T-helper 22 cell (primary cell): Measurements from ENCODE around the gene NPBWR2.

ENCODE experiments used
- DNase-seq: peaks from one replicate; pipeline ENCODE4 v3.0.0-alpha.2; 2020; ENCODE audit warnings: low read depth

The NPBWR2 gene

DNA sequence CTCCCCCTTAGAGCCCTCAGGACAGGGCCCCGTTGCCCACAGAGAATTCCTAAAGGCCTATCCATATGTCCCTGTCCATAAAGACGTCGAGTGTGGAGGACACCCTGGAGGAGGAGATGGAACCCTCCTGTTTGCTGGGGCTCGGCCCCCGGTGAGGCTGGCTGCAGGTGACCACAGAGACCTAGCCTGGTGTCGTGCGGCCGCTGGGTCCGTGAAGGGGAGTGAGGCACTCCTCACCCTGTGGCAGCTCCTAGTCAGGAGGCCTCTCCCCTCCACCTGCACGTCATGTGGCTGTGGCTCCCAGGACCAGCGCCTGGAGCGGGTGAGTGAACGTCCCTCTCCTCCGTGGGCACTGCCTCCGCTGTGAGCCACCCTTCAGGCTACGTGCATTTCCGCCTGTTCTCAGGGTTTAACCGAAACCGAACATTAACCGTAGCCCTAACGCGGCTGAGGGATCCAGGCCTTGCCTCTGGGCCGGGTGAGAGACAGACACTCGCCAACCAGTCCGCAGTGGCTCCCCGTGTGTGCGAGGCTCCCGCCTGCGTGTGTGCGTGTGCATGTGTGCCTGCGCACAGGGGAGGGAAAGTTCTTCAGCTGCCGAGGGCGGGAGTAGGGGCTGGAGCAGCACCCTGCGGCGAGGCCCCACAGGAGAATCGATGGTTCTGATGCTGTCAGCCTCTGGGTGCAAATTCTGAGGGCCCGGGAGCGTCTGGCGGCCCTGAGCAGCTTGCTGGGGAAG lies 50.3 kb downstream of the NPBWR2 start:
- DNase-seq, result no peak

DNA sequence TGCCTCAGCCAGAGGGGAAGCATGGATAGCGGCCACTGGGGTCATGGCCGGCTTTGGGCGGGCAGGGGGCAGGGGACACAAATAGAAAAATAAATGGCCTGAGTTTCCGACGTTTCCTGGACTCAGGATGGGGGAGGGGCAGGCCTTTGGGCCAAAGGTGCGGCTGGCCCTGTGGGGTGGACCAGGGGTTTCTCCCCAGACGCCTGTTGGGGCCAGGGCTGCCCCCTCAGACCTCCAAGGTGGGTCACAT lies 50.8 kb downstream of the NPBWR2 start:
- DNase-seq, result no peak

DNA sequence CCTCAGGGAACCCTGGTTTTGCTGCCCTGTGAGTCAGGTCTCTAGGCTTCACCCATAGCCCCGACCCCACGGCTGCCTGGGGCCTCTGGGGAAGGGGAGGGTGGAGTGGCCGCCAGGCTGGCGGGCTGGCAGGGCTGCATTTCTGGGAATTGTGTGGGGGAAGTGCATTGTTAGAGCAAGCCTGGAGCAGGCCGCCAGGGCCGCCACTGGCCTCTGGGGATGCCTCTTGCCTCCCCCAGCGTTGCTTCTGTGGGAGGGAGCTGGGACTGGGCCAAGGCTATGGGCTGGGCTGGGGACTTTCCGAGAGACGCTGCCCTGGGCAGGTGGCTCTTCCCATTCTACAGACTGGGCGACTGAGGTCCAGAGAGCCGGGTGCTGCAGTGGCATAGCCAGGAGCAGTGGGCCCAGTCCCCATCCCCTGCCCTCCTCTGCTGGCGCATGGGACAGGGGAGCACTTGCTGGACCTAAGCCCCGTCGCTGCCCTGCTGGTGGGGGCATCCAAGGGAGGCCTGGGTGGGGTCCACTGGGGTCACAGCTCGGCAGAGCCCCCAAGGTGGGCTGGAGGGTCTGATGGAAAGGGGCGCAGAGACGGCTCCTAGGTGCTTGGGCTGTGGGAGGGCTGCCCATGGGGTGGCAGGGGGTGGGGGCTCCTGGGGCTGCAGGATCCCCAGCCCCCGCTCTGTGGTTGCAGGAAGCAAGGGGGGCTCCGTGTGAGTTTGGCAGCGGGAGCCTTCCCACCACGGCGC lies 51.3 kb downstream of the NPBWR2 start:
- no peak for DNase-seq

DNA sequence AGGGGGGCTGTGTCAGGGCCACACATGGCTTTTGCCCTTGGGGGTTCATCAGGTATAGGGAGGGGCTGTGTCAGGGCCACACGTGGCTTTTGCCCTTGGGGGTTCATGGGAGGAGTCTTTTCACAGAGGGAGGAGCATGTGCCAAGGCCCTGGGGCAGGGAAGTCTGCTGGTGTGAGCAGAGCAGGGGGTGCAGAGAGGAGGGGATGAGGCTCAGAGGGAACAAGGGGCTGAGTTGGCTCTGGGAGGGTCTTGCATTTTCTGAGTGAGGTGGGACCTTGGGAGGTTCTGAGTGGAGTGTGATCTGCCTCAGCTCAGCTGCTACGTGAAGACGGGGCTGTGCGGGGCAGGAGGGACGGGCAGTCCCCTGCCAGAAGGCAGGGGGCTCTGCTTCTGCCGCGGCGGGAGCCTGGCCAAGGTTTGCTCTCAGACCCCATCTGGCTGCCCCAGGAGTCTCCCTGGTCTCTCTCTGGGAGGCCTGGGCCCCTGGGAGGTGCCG lies 51.9 kb downstream of the NPBWR2 start:
- DNase-seq, result no peak

DNA sequence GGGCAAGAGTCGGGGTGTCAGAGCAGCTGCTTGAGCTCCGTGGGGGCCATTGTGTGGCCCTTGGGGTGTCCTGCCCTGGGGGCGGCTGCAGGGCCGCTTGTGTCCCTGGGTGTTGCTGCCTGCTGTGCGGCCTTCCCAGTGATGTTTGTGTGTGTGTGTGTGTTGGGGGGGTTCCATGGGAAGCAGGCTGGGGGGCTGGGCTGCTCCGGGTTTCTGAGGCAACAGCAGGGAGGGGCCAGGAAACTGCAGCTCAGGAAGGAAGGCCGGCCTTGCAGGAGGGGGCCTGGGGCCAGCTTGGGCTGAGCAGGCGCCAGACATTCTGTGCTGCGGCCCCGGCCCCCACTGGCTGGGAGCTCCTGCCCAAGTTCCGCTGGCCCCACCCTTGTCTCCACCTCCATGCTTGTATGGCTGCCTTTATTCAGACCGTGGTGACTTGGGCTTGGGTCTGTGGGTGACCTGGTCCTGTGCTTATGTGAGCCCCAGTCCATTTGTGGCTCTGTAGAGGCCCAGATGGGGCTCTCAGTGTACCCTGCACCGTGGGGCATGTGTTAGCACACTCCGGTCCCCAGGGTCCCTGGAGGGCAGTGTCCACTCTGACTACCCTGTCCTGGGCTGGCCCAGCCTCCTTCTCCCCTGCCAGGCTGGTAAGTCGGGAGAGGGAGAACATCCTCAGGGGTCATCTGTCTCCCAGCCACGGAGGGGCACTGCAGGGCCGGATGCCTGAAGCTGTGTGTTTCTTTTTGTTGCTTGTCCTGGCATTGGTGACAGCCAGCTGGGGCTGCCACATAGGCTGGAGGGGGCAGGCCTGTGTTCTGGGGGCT lies 53.3 kb downstream of the NPBWR2 start:
- no peak for DNase-seq
